Peyer's patch (tissue), 4 donors: ENCODE data around the gene CCM2. TPM values are rescaled to one million over a fixed set of nuclear protein-coding genes. Genes with fewer than 3 reads are reported as not detected.

Source experiments
- DNase-seq, 3 donors: peaks; one replicate each; pipeline ENCODE4 v3.0.0-alpha.2; 2017 to 2019
- H3K27ac ChIP-seq, 4 donors: fragments of 200-600 bp; sonication (generic); one replicate each; pipeline ENCODE4 v1.5.1; 2016 to 2019
- H3K27me3 ChIP-seq, 2 donors: fragments of 200-600 bp; sonication (generic); one replicate each; pipeline ENCODE4 v1.5.1; 2019
- H3K36me3 ChIP-seq, 3 donors: fragments of 200-600 bp; sonication (generic); one replicate each; pipeline ENCODE4 v1.5.1; 2016 to 2019
- H3K4me1 ChIP-seq, 4 donors: fragments of 200-600 bp; sonication (generic); one replicate each; pipeline ENCODE4 v1.5.1; 2016 to 2019
- H3K4me3 ChIP-seq, 4 donors: fragments of 200-600 bp; sonication (generic); 1 replicate in 3 of 4; 2 replicates in 1 of 4; pipeline ENCODE4 v1.5.1; 2016 to 2019; ENCODE audit warnings: mild to moderate bottlenecking in 1 of 4
- H3K9me3 ChIP-seq, 4 donors: fragments of 200-600 bp; sonication (generic); one replicate each; pipeline ENCODE4 v1.5.1; 2016 to 2019; ENCODE audit warnings: mild to moderate bottlenecking in 1 of 4
- CTCF ChIP-seq, 6 experiments: fragments of 450-650 bp in 4 of 6; fragments of 200-600 bp in 2 of 6; sonication (generic) in 1 of 6; IDR thresholded peaks; one replicate each; pipeline ENCODE4 v1.5.1; 2017 to 2019; ENCODE audit warnings: antibody characterized with exemption in 6 of 6, mild to moderate bottlenecking in 3 of 6, moderate library complexity in 1 of 6
- POLR2A ChIP-seq, 2 donors: fragments of 450-650 bp; IDR thresholded peaks; one replicate each; pipeline ENCODE4 v1.5.1; 2017; ENCODE audit warnings: antibody characterized with exemption in 2 of 2, mild to moderate bottlenecking in 2 of 2, moderate library complexity in 2 of 2
- total RNA-seq, 4 donors: library from RNA; depleted of rRNA; stranded (reverse); fragments of >200 nt; gene quantifications; one replicate each; pipeline ENCODE4 v1.1.0, GENCODE V29; 2016

The CCM2 gene
- total RNA-seq, 4 donors from 2014 or later, result 23.3 to 49.5 (median 32.5) TPM

- H3K9me3 ChIP-seq, result no peaks in the 10 kb centered on the region
- TF ChIP-seq CTCF (IDR thresholded peaks at IDR 0.05) (no peak), POLR2A (IDR thresholded peaks at IDR 0.05) (no peak)
- no peaks in the 10 kb centered on the region for H3K4me1 ChIP-seq
- no peaks in the 10 kb centered on the region for H3K36me3 ChIP-seq
- H3K4me3 ChIP-seq, result no peak overlapping the region
- no peak overlapping the region for H3K27ac ChIP-seq
- no peaks in the 10 kb centered on the region for H3K27me3 ChIP-seq
- no peak for DNase-seq
Observed at GRCh38 chr7:45117582-45117981, 117.6 kb downstream of the CCM2 start.

GRCh38 chr7:45118292-45118691, 118.3 kb downstream of the CCM2 start:
- H3K27ac ChIP-seq, result no peak overlapping the region
- H3K4me1 ChIP-seq, result no peaks in the 10 kb centered on the region
- no peaks in the 10 kb centered on the region for H3K36me3 ChIP-seq
- no peak for TF ChIP-seq CTCF (IDR thresholded peaks at IDR 0.05)
- no peak for TF ChIP-seq POLR2A (IDR thresholded peaks at IDR 0.05)
- no peaks in the 10 kb centered on the region for H3K9me3 ChIP-seq
- no peaks in the 10 kb centered on the region for H3K27me3 ChIP-seq
- no peak for DNase-seq
- H3K4me3 ChIP-seq, result no peak overlapping the region

- Histone ChIP-seq H3K27ac (no peak overlapping the region), H3K4me1 (no peaks in the 10 kb centered on the region), H3K27me3 (no peaks in the 10 kb centered on the region), H3K9me3 (no peaks in the 10 kb centered on the region), H3K4me3 (no peak overlapping the region), H3K36me3 (no peaks in the 10 kb centered on the region)
- no peak for DNase-seq
- no peak for TF ChIP-seq CTCF (IDR thresholded peaks at IDR 0.05)
- no peak for TF ChIP-seq POLR2A (IDR thresholded peaks at IDR 0.05)
Observed at GRCh38 chr7:45118889-45119331, 118.9 kb downstream of the CCM2 start.

- no peak for DNase-seq
Observed at GRCh38 chr7:45119550-45119949, 119.5 kb downstream of the CCM2 start.

GRCh38 chr7:45122975-45123860, 123.2 kb downstream of the CCM2 start:
- no peaks in the 10 kb centered on the region for H3K36me3 ChIP-seq
- H3K9me3 ChIP-seq, result no peaks in the 10 kb centered on the region
- TF ChIP-seq CTCF (IDR thresholded peaks at IDR 0.05) (no peak), POLR2A (IDR thresholded peaks at IDR 0.05) (no peak)
- H3K4me3 ChIP-seq, result no peak overlapping the region
- DNase-seq, result no peak
- H3K27me3 ChIP-seq, result no peaks in the 10 kb centered on the region
- H3K4me1 ChIP-seq, result no peaks in the 10 kb centered on the region
- no peak overlapping the region for H3K27ac ChIP-seq

More at GRCh38 chr7:45119550-45119949, 119.5 kb downstream of the CCM2 start:
- Histone ChIP-seq H3K36me3 (no peaks in the 10 kb centered on the region), H3K4me1 (no peaks in the 10 kb centered on the region), H3K9me3 (no peaks in the 10 kb centered on the region), H3K27ac (no peak overlapping the region), H3K4me3 (no peak overlapping the region), H3K27me3 (no peaks in the 10 kb centered on the region)
- no peak for TF ChIP-seq POLR2A (IDR thresholded peaks at IDR 0.05)
- TF ChIP-seq CTCF (IDR thresholded peaks at IDR 0.05), result no peak
